Measurements from ENCODE around the gene FTSJ1. TPM values are rescaled to one million over a fixed set of nuclear protein-coding genes. Genes with fewer than 3 reads are reported as not detected.
"Not testable (repeated sequence)": the region's sequence is repeated elsewhere in the genome, so short reads cannot be mapped to it uniquely, and the experiment has no call there.

The FTSJ1 gene
- total RNA-seq (10 to 100 TPM; 23.2 to 45.9 (median 32.7) TPM), polyA plus RNA-seq (10 to 100 TPM; 24.8 to 28.2 TPM)
- long read RNA-seq, donor 1, transcript FTSJ1-202 (13 exons, 1,892 nt) = major isoform, 107 of 220 reads
- long read RNA-seq, donor 1, partial matches to known transcripts = 15 of 220 reads
- long read RNA-seq, donor 1, other reads (novel, unspliced or antisense) = 94 of 220 reads
- long read RNA-seq, donor 2, partial matches to known transcripts = 0 of 3 reads
- long read RNA-seq, donor 2, other reads (novel, unspliced or antisense) = 0 of 3 reads
- long read RNA-seq, donor 3, transcript FTSJ1-202 (13 exons, 1,892 nt) = major isoform, 25 of 52 reads
- long read RNA-seq, donor 3, partial matches to known transcripts = 4 of 52 reads
- long read RNA-seq, donor 3, other reads (novel, unspliced or antisense) = 23 of 52 reads

- peak within 1 kb of the TSS; percentile 71 for H3K4me3 ChIP-seq
- TF ChIP-seq EP300 (IDR thresholded peaks at IDR 0.05) = no peak
- peak; percentile 35 for TF ChIP-seq POLR2A (IDR thresholded peaks at IDR 0.05)
- no peak for TF ChIP-seq CTCF (IDR thresholded peaks at IDR 0.05)
- H3K27me3 ChIP-seq = no peaks in the 10 kb centered on the region
- no peaks in the 10 kb centered on the region for H3K4me1 ChIP-seq (ENCODE audit: insufficient read depth)
- intact Hi-C loops (cut with DNase I) = no loop called here
- H3K36me3 ChIP-seq = no peaks in the 10 kb centered on the region
- no peaks in the 10 kb centered on the region for H3K9me3 ChIP-seq
- DNase-seq = peak; percentile 81 to 91 (median 87)
- peak within 1 kb of the TSS; percentile 32 to 83 for H3K27ac ChIP-seq
- WGBS, 3 donors = 32 to 46% (median 43%) methylated on average over 75 of the region's 75 CpGs
Measured at GRCh38 chrX:48475774-48476577, at the start of gene FTSJ1. TSS of gene FTSJ1 (plus strand) at chrX:48476199. CDS start at chrX:48478048, 1,849 bp downstream.

GRCh38 chrX:48427027-48427716 is 48.8 kb upstream of the FTSJ1 start:
- H3K36me3 ChIP-seq; DNase-seq; H3K4me3 ChIP-seq; H3K4me1 ChIP-seq (ENCODE audit: insufficient read depth); H3K9me3 ChIP-seq; H3K27ac ChIP-seq; H3K27me3 ChIP-seq; intact Hi-C loops (cut with DNase I): not testable (repeated sequence)
- WGBS, 3 donors = no CpG with 5 or more reads among the region's 12 CpGs

GRCh38 chrX:48429606-48430005 is 46.4 kb upstream of the FTSJ1 start:
- H3K36me3 ChIP-seq; intact Hi-C loops (cut with DNase I); H3K4me3 ChIP-seq; H3K9me3 ChIP-seq; H3K4me1 ChIP-seq (ENCODE audit: insufficient read depth); DNase-seq; H3K27ac ChIP-seq; H3K27me3 ChIP-seq: not testable (repeated sequence)
- 47 to 53% (median 53%) methylated on average over 5 of the region's 5 CpGs for WGBS, 3 donors

- H3K4me1 ChIP-seq (ENCODE audit: insufficient read depth); intact Hi-C loops (cut with DNase I); DNase-seq: not testable (repeated sequence)
Measured at GRCh38 chrX:48430166-48430565, 45.8 kb upstream of the FTSJ1 start.

GRCh38 chrX:48433713-48434112 is 42.3 kb upstream of the FTSJ1 start:
- WGBS, 3 donors = 77 to 87% (median 79%) methylated on average over 13 of the region's 13 CpGs
- DNase-seq; H3K27me3 ChIP-seq; H3K9me3 ChIP-seq; H3K36me3 ChIP-seq; H3K27ac ChIP-seq; H3K4me3 ChIP-seq; intact Hi-C loops (cut with DNase I); H3K4me1 ChIP-seq (ENCODE audit: insufficient read depth): not testable (repeated sequence)

More at GRCh38 chrX:48430166-48430565, 45.8 kb upstream of the FTSJ1 start:
- not testable (repeated sequence) for H3K27me3 ChIP-seq, H3K4me3 ChIP-seq, H3K9me3 ChIP-seq, H3K36me3 ChIP-seq, H3K27ac ChIP-seq
- 57 to 65% (median 59%) methylated on average over 4 of the region's 4 CpGs for WGBS, 3 donors

GRCh38 chrX:48447201-48447600 is 28.8 kb upstream of the FTSJ1 start:
- H3K27ac ChIP-seq; H3K9me3 ChIP-seq; DNase-seq; H3K4me3 ChIP-seq; H3K4me1 ChIP-seq (ENCODE audit: insufficient read depth); H3K27me3 ChIP-seq; intact Hi-C loops (cut with DNase I); H3K36me3 ChIP-seq: not testable (repeated sequence)
- 85 to 89% (median 89%) methylated on average over 6 of the region's 6 CpGs for WGBS, 3 donors

All from ovary (tissue), 10 donors.